ENCODE data around the gene ARMC9. TPM values are rescaled to one million over a fixed set of nuclear protein-coding genes. Genes with fewer than 3 reads are reported as not detected.

ARMC9 gene
- total RNA-seq, 1 experiment from 2014 or later, result 14.9 TPM

DNA sequence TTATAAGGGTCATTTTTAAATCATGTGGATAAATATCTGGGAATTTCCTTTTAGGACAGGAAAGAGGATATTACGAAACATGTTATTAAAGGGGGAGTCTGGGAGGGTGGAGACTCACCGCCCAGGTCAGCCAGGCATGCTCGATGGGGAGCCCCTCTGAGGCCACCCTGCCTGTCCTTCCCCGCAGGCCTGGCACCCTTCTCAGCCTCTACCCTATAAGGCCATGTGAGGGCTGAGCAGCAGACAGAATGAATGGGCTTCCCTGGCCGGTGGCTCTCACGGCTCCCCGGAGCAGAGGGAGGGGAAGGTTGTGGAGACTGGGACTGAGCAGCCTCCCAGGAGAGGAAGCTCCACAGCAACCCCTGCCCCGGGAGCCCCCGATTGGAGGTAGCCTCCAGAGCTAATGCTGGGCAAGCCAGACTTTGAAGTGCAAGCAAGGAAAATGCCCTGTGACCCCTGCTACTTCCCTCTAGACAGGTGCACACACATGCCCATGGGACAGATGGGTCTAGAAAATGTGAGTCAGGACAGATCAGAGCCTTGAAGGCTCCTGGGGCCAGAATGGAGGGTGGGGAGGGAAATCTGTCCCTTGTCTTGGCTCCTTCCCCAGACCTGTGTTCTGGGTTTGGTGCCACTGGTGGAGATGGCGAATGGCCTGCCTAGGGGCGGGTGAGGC, 13.2 kb upstream of the ARMC9 start:
- no peak overlapping the region for H3K4me3 ChIP-seq (ENCODE audit: low read depth, low read length, poor library complexity, severe bottlenecking)
- no peaks in the 10 kb centered on the region for H3K9me3 ChIP-seq (ENCODE audit: low read depth, low read length, poor library complexity, severe bottlenecking)
- intact Hi-C loops (cut with micrococcal nuclease; ENCODE audit: unreplicated experiment), result no loop called here
- POLR2A ChIA-PET (ENCODE audit: low non-redundant PET), result no interaction called here
- BruUV-seq (replicated peaks), result no TSS peak
- TF ChIP-seq, protein P1, sequence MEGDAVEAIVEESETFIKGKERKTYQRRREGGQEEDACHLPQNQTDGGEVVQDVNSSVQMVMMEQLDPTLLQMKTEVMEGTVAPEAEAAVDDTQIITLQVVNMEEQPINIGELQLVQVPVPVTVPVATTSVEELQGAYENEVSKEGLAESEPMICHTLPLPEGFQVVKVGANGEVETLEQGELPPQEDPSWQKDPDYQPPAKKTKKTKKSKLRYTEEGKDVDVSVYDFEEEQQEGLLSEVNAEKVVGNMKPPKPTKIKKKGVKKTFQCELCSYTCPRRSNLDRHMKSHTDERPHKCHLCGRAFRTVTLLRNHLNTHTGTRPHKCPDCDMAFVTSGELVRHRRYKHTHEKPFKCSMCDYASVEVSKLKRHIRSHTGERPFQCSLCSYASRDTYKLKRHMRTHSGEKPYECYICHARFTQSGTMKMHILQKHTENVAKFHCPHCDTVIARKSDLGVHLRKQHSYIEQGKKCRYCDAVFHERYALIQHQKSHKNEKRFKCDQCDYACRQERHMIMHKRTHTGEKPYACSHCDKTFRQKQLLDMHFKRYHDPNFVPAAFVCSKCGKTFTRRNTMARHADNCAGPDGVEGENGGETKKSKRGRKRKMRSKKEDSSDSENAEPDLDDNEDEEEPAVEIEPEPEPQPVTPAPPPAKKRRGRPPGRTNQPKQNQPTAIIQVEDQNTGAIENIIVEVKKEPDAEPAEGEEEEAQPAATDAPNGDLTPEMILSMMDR (conservative IDR thresholded peaks at IDR 0.05; ENCODE audit: low read depth, low read length), result no peak
- TF ChIP-seq EZH2 (IDR thresholded peaks at IDR 0.05; ENCODE audit: borderline replicate concordance, low read depth, low read length, poor library complexity, severe bottlenecking), result no peak
- no peaks in the 10 kb centered on the region for H3K36me3 ChIP-seq (ENCODE audit: insufficient read depth, low read length, poor library complexity, severe bottlenecking)
- CTCF ChIA-PET, result no interaction called here
- H3K4me1 ChIP-seq (ENCODE audit: insufficient read depth, low read length, poor library complexity, severe bottlenecking), result no peaks in the 10 kb centered on the region
- no peaks in the 10 kb centered on the region for H3K27me3 ChIP-seq (replicated peaks; ENCODE audit: insufficient read depth, low read depth, low read length, poor library complexity)
- no peak for DNase-seq (ENCODE audit: low spot score)
- no peak overlapping the region for H3K27ac ChIP-seq (ENCODE audit: low read depth, low read length, poor library complexity, severe bottlenecking)

DNA sequence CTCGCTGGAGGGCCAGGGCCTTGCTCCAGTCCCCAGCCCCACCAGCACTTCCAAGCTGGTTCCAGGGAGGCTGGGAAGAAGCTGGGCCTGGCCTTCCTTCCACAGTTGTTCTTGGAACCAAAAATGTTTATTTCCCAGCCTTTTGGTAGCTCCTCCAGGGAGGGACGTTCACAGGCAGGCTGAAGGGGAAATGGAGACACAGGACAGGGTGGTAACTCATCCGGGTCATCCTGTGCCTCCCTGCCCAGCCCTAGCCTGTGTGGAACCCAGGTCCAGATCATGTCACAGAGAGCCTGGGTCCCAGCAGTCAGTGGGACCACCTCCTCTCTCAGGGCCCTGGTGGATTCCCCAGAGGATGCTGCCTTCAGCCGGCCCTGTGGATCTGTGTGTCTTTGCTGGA, 12.5 kb upstream of the ARMC9 start:
- ChIA-PET CTCF (no interaction called here), POLR2A (ENCODE audit: low non-redundant PET) (no interaction called here)
- Histone ChIP-seq H3K27ac (ENCODE audit: low read depth, low read length, poor library complexity, severe bottlenecking) (no peak overlapping the region), H3K36me3 (ENCODE audit: insufficient read depth, low read length, poor library complexity, severe bottlenecking) (no peaks in the 10 kb centered on the region), H3K9me3 (ENCODE audit: low read depth, low read length, poor library complexity, severe bottlenecking) (no peaks in the 10 kb centered on the region), H3K4me1 (ENCODE audit: insufficient read depth, low read length, poor library complexity, severe bottlenecking) (no peaks in the 10 kb centered on the region), H3K27me3 (replicated peaks; ENCODE audit: insufficient read depth, low read depth, low read length, poor library complexity) (no peaks in the 10 kb centered on the region), H3K4me3 (ENCODE audit: low read depth, low read length, poor library complexity, severe bottlenecking) (no peak overlapping the region)
- intact Hi-C loops (cut with micrococcal nuclease; ENCODE audit: unreplicated experiment), result no loop called here
- no TSS peak for BruUV-seq (replicated peaks)
- TF ChIP-seq, protein P1 (conservative IDR thresholded peaks at IDR 0.05; ENCODE audit: low read depth, low read length), result no peak
- TF ChIP-seq EZH2 (IDR thresholded peaks at IDR 0.05; ENCODE audit: borderline replicate concordance, low read depth, low read length, poor library complexity, severe bottlenecking), result no peak
- DNase-seq (ENCODE audit: low spot score), result no peak

DNA sequence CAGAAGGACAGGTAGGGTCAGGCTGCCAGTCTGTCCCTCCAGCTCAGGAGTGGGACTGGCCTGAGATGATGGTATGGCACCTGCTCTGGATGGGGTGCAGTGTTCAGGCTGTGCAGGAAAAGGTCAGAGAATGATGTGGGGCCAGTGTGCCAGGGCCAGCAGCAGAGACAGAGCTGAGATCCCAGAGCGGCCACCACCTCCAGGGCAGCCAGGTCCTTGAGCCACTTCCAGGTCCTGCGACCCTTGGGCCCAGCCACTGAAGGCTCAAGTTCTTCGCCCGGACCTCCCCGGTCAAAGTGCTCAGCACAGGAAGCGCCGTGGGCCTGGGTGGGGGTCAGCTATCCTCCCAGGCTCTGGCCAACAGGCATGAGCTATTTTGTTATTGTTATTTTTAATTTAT, 12.1 kb upstream of the ARMC9 start:
- no peaks in the 10 kb centered on the region for H3K27me3 ChIP-seq (replicated peaks; ENCODE audit: insufficient read depth, low read depth, low read length, poor library complexity)
- CTCF ChIA-PET, result no interaction called here
- POLR2A ChIA-PET (ENCODE audit: low non-redundant PET), result no interaction called here
- TF ChIP-seq, protein P1 (conservative IDR thresholded peaks at IDR 0.05; ENCODE audit: low read depth, low read length), result no peak
- no peak overlapping the region for H3K4me3 ChIP-seq (ENCODE audit: low read depth, low read length, poor library complexity, severe bottlenecking)
- H3K36me3 ChIP-seq (ENCODE audit: insufficient read depth, low read length, poor library complexity, severe bottlenecking), result no peaks in the 10 kb centered on the region
- H3K9me3 ChIP-seq (ENCODE audit: low read depth, low read length, poor library complexity, severe bottlenecking), result no peaks in the 10 kb centered on the region
- DNase-seq (ENCODE audit: low spot score), result no peak
- H3K27ac ChIP-seq (ENCODE audit: low read depth, low read length, poor library complexity, severe bottlenecking), result no peak overlapping the region
- BruUV-seq (replicated peaks), result no TSS peak
- H3K4me1 ChIP-seq (ENCODE audit: insufficient read depth, low read length, poor library complexity, severe bottlenecking), result no peaks in the 10 kb centered on the region
- intact Hi-C loops (cut with micrococcal nuclease; ENCODE audit: unreplicated experiment), result no loop called here
